Measurements from ENCODE around the gene TANGO6.
"Not testable (repeated sequence)": the region's sequence is repeated elsewhere in the genome, so short reads cannot be mapped to it uniquely, and the experiment has no call there.

Gene TANGO6

GRCh38 chr16:68954911-68955635, 111.7 kb downstream of the TANGO6 start:
- DNase-seq (ENCODE audit: insufficient read length, low spot score) = no peak
- no peak for FAIRE-seq

- FAIRE-seq = no peak
- DNase-seq (ENCODE audit: insufficient read length, low spot score) = no peak
Observed at GRCh38 chr16:68960910-68961309, 117.6 kb downstream of the TANGO6 start.

DNA sequence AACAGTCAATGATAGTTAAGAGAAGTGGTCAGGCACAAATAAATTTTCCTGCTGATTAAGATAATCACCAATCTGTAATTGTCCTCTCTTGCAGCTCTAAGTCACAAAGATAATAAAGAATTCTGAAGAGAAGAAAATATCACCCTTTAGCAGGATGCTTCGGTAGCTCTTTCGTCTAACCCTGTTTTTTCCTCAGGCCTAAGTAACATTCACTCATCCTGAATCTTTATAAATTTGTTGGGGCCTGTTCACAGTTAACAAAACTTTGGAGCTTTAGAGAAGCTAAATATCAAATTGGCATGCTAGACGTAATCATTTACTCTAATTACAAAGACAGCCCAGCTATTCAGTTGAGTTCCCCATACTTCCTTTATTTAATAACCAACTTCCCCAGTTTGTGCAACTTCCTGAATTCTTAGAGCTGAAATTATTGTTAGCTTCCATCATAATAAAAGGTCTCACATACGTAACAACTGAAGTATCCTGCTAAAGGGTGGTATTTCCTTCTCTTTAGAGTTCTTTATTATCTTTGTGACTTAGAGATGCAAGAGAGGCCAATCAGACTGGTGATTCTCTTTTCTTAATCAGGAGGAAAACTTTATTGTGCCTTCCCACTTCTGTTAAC, 118.6 kb downstream of the TANGO6 start:
- no peak for FAIRE-seq
- DNase-seq (ENCODE audit: insufficient read length, low spot score) = no peak

DNA sequence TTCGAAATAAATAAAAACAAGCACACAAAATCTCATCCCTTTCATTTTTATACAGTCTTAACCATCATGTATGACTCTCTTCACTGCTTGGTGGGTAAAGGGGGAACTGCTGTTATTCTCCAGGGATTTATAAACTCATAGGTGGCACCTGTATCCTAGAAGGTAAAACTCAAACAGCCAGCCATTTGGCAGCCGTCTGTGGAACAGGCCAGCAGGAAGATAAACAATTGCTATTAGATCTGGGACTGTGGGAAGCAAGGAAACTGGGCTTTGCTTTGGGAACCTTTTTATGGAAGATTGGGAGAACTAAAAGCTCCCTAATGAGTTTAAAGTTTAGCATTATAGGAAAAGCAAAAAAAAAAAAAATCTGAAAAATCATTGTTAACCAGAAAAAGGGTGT, 126.0 kb downstream of the TANGO6 start:
- FAIRE-seq (no peak), DNase-seq (ENCODE audit: insufficient read length, low spot score) (no peak)

GRCh38 chr16:68972013-68972412, 128.7 kb downstream of the TANGO6 start:
- DNase-seq (ENCODE audit: insufficient read length, low spot score) (no peak), FAIRE-seq (no peak)

- DNase-seq (ENCODE audit: insufficient read length, low spot score) = peak; percentile 60
- FAIRE-seq = peak; percentile 81
Observed at GRCh38 chr16:68972720-68973119, 129.4 kb downstream of the TANGO6 start.

GRCh38 chr16:68973611-68974120, 130.3 kb downstream of the TANGO6 start:
- FAIRE-seq = no peak
- no peak for DNase-seq (ENCODE audit: insufficient read length, low spot score)

DNA sequence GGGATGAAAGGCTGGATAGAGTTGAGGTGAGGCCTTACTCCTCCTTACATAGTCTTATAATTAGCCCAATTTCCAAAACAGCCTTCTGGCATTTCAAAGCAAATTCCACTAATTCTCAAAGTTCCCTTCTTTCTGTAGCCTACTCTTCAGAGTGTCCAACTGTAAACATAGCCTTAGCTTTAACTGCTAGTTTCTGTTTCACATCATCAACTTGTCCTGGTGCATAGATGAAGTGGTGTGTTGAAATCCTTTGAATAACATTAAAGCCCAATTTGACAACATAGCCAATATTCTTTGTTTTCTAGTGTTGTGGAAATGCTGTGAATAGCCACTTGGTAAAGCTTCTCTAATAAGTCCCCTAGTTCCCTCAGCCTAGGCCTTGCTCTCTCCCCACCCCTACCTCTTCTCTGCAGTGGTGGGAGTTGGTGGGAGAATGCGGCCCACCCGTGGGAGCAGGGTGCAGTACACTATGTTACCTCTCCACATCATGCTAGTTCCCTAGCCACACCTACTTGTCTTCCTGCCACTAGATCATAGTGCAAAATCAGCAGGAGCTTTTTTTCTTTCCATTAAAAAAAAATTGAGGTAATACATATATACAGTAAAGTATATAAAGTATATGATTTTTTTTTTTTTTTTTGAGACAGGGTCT, 135.1 kb downstream of the TANGO6 start:
- DNase-seq (ENCODE audit: insufficient read length, low spot score) (no peak), FAIRE-seq (no peak)

DNA sequence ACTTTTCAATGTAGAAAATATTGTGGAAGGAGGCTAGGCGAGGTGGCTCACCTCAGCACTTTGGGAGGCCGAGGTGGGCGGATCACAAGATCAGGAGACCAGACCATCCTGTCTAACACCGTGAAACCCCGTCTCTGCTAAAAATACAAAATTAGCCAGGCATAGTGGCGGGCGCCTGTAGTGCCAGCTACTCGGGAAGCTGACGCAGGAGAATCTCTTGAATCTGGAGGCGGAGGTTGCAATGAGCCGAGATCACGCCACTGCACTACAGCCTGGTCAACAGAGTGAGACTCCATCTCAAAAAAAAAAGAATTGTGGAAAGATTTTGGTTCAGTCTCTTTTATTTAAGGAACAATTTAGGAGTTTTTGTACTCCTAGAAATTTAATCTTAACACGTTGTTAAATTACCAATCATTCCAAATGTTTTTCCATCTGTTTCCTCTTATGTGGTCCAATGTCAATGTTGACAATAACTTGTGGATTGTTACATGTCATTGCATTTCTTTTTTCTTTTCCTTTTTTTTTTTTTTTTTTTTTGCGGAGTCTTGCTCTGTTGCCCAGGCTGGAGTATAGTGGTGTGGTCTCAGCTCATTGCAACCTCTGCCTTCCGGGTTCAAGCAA, 137.5 kb downstream of the TANGO6 start:
- no peak for DNase-seq (ENCODE audit: insufficient read length, low spot score)
- no peak for FAIRE-seq

- DNase-seq (ENCODE audit: insufficient read length, low spot score) (no peak), FAIRE-seq (no peak)
Observed at GRCh38 chr16:68981971-68982370, 138.6 kb downstream of the TANGO6 start.

DNA sequence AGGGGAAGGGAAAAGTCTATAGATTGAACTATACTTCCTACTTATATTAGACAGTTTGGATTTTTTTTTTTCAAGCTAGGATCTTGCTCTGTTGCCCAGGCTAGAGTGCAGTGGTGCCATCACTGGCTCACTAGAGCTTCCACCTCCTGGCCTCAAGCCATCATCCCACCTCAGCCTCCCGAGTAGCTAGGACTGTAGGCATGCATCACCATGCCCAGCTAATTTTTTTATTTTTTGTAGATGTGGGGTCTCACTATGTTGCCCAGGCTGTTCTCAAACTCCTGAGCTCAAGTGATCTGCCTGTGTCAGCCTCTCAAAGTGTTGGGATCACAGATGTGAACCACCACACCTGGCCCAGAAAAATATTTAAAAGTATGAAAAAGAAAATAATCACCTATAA, 141.1 kb downstream of the TANGO6 start:
- FAIRE-seq (no peak), DNase-seq (ENCODE audit: insufficient read length, low spot score) (no peak)

DNA sequence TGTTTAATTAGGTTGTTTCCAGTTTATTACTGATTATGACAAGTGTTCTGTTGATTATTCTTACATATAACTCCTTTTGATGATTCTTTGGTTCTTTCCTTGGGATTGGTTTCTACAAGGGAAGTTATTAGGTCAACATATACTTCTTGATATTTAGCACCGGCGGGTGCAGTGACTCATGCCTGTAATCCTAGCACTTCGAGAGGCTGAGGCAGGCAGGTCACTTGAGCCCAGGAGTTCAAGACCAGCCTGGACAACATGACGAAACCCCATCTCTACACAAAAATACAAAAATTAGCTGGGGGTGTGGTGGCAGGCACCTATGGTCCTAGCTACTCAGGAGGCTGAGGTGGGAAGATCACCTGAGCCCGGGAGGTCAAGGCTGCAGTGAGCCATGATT, 141.9 kb downstream of the TANGO6 start:
- DNase-seq (ENCODE audit: insufficient read length, low spot score) = no peak

DNA sequence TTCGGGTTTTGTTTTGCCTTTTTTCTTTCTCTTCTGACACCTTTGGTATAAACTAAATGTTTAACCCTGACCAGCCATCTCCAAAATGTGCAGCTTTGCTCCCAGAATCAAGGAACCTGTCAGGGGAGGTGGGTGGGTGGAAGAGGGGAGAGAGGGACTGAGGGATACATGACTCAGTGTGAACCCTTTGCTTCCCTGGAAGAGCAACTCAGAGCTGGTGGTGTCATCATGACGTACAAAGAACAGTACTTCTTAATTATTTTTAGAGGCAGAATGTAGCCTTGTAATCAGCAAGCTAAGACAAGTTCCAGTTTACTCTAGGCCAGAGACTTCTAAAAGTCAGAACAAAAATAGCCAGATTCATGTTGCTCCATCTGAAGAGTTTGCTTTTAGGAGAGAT, 142.5 kb downstream of the TANGO6 start:
- FAIRE-seq (no peak), DNase-seq (ENCODE audit: insufficient read length, low spot score) (no peak)

More for the DNA sequence above, 141.9 kb downstream of the TANGO6 start:
- FAIRE-seq = no peak

DNA sequence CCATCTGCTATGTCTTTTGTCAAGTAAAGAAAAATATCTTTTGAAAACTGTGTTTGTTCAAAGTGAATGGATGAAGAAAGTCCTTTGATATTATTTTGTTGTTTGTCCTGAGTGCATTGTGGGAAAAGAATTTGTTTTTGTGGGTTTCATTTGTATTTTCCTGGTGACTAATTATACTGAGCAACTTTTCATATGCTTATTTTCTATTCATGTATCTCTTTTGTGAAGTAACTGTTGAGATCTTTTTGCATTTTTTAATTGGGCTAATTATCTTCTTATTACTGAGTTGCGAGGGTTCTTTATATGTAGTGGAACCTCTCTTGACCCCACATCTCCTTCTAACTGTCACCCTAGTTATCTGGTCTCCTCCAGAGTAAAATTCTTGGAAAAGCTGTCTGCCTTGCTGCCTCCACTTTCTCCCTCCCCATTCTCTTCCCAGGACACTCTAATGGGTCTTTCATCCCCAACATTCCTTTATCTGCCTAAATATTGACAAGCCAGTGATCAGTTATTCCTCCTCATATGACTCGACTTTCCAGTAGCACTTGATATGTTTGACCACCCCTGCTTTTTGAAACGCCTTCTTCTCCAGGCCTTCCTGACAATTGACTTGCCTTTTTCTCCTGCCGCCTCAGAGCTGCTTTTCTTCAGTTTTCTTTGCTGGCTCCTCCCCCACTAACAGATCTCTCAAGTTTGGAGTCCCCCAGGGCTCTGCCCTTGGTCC, 144.6 kb downstream of the TANGO6 start:
- FAIRE-seq (no peak), DNase-seq (ENCODE audit: insufficient read length, low spot score) (no peak)

DNA sequence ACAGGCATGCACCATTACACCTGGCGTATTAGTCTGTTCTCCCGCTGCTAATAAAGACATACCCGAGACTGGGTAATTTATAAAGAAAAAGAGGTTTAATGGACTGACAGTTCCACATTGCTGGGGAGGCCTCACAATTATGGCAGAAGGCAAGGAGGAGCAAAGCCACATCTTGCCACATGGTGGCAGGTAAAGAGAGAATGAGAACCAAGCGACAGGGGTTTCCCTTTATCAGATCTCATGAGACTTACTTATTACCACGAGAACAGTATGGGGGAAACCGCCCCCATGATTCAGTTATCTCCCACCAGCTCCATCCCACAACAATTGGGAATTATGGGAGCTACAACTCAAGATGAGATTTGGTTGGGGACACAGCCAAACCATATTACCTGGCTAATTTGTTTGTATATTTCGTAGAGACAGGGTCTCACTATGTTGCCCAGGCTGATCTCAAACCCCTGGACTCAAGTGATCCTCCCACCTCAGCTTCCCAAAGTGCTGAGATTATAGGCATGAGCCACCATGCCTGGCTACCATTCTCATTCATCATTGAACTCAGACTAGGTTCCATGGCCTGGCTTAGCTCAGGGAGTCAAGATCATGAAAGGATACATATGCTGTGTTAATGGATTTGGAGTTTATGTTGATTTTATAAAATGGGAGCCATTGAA, 147.0 kb downstream of the TANGO6 start:
- DNase-seq (ENCODE audit: insufficient read length, low spot score); FAIRE-seq: not testable (repeated sequence)

- DNase-seq (ENCODE audit: insufficient read length, low spot score) = no peak
- no peak for FAIRE-seq
Observed at GRCh38 chr16:68991075-68991474, 147.7 kb downstream of the TANGO6 start.

- no peak for FAIRE-seq
Observed at GRCh38 chr16:68992521-68992920, 149.2 kb downstream of the TANGO6 start.

DNA sequence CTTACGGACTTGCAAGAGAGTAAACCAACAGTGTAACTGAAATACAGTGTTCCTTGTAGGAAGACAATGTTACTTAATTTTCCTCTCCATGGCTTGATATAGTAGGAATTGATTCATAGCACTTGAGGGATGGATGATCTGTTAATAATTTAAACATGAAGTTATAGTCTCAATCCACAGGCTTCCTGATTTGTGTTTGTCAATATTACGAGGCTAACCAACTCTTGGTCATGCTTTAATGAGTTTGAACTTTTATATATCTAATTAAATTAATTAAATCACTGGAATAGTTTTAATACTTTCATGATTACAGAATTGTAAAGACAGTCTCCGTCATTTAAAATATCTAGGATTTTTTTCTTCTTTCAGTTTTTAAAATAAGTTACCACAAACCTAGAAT, 150.1 kb downstream of the TANGO6 start:
- FAIRE-seq = no peak
- no peak for DNase-seq (ENCODE audit: insufficient read length, low spot score)

More at GRCh38 chr16:68992521-68992920, 149.2 kb downstream of the TANGO6 start:
- DNase-seq (ENCODE audit: insufficient read length, low spot score) = peak; percentile 57

- FAIRE-seq = no peak
Observed at GRCh38 chr16:68993885-68994284, 150.6 kb downstream of the TANGO6 start.

DNA sequence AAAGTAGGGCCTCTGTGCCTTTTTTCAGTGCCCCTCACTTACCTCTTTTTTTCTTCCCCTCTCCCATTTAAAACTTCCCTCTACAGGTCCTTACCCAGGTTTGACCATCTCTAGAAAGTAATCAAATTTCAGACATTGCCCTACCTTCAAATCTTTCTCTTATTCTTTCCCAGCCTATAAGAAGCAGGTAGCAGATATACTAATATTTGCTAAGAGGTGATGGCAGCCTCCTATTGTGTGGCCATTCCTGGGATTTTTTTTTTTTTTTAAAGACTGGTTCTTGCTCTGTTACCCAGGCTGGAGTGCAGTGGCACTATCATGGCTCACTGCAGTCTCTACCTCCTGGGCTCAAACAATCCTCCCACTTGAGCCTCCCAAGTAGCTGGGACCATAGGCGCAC, 151.0 kb downstream of the TANGO6 start:
- FAIRE-seq = no peak
- no peak for DNase-seq (ENCODE audit: insufficient read length, low spot score)

More at GRCh38 chr16:68993885-68994284, 150.6 kb downstream of the TANGO6 start:
- DNase-seq (ENCODE audit: insufficient read length, low spot score) = peak; percentile 41
